ENCODE measurements around the gene CD276. TPM values are rescaled to one million over a fixed set of nuclear protein-coding genes. Genes with fewer than 3 reads are reported as not detected.

The CD276 gene
- total RNA-seq, 1 donor from 2014 or later = 38.5 TPM

- no peak for DNase-seq (ENCODE audit: low spot score)
These were observed 63.8 kb downstream of the CD276 start for GRCh38 chr15:73747847-73748590.

DNA sequence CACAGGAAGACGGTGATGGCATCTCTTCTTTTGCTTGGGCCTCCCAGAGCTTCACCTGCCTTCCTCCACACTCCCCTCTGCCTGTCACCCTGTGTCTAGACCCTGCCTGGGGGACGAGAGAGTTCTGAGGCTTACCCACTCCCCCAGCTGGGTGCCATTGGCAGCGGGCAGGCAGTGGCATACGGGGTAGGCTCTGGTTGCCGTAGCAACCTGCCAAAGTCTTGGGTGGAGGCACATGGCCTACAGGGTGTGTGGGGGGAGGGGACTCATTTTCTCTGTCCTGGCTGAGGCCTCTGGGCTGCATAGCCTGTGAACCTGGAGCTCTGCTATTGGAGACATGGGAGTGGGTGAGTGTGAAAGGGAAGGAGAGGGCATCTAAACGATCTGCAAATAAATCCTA is 64.5 kb downstream of the CD276 start:
- DNase-seq (ENCODE audit: low spot score) = no peak

- no peak for DNase-seq (ENCODE audit: low spot score)
These were observed 65.3 kb downstream of the CD276 start for GRCh38 chr15:73749533-73749932.

DNA sequence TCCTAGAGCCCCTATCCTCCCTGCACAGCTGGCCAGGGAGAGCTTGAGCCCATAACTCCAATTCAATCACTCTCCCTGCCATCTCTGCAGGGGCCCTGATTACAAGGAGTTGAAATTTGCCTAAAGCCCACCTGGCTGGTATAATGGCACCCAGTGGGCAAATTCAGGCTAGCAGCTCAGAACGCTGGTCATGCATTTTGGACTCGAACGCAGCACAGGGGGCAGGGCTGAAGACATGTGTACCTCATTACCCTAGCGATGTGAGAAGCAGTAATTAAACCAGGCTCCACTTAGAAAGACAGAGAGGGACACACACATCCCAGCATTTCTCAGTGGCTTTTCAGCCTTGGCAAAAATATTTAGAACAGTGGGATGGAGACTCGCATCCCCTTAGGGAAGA is 65.8 kb downstream of the CD276 start:
- DNase-seq (ENCODE audit: low spot score) = no peak

- DNase-seq (ENCODE audit: low spot score) = no peak
These were observed 66.3 kb downstream of the CD276 start for GRCh38 chr15:73750438-73750837.

DNA sequence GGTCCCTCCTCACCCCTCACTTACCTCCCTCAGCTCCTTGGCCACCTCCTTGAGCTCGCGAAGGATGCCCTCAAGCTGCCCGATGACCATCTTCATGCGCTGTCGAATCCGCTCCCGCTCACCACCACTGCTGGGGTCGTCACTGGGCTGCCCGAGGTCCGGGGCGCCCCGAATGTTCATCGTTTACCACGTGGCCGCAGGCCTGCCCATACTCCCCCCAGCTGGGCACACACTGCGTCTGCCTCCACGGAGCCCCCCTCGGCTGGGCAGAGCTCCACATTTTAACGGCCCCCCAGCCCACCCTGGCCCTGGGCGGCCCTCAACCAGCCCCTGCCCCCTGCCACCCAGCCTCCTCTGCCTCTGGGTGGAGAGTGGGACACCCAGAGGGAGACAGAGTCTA is 66.8 kb downstream of the CD276 start:
- no peak for DNase-seq (ENCODE audit: low spot score)

- DNase-seq (ENCODE audit: low spot score) = no peak
These were observed 67.3 kb downstream of the CD276 start for GRCh38 chr15:73751511-73751898.

DNA sequence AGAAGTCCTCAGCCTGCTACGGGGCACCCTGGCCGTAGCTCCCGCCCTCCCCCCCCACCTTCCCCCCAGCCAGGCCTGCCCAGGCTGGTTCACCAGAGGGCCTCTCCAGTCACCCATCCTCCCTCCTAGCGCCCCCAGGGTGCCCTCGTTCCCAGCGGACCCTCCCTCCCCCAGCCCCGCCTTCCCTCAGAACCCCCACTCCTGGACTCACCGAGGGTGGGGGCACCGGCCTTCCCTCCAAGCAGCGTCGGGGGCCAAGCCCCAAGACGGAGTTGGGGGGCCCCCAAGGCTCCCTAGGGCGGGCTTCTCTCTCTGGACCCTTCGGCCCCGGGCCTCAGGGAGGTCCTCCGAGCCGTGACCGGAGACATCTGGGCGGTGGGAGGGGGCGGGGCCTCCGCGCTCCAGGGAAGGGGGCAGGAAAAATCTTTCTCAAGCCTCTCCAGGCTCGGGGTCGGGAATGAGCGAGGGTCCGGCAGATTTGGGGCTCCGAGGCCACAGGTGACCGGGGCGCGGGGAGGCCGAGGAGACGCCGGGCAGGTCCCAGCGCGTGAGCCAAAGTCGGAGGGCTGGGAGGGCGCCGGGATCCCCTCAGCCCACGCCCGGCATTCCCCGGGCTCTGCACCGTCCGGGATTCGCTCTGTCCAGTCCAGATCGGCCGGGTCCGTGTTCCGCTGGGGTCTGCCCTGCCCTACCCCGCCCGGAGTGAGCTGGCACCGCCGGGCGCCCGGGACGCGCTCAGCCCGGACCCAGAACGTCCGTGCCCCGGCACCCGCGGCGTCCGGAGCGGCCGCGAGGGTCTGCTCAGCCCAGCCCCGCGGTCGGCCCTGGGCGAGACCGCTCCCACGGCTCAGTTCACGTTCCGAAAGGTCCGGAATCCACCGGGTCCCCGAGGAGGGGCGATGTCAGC is 68.0 kb downstream of the CD276 start:
- DNase-seq (ENCODE audit: low spot score) = peak; percentile 16

DNA sequence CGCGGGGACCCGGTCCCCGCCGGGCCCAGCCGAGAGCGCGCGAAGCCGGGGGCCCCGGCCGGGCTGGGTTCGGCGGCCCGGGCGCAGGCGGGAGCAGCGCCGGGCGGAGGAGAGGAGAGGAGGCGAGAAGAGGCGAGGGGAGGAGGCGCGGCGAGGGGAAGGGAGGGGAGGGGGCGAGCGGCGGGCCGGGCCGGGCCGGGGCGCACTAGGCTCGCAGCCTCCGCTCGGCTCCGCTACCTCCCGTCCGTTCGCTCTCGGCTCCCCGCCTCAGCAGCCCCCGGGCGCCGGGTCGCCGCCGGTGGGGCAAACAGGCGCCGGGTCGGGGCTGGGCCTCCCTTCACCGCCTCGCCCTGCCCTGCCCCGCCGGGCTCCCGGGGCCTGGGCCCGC is 68.6 kb downstream of the CD276 start:
- no peak for DNase-seq (ENCODE audit: low spot score)

- peak; percentile 65 for DNase-seq (ENCODE audit: low spot score)
These were observed 69.3 kb downstream of the CD276 start, which contains the start of gene INSYN1 for GRCh38 chr15:73753250-73754130. Gene INSYN1 (minus strand): TSS chr15:73753351. CDS start chr15:73751130, 2,221 bp downstream.

GRCh38 chr15:73754461-73754860 is 70.3 kb downstream of the CD276 start:
- DNase-seq (ENCODE audit: low spot score) = no peak

GRCh38 chr15:73755481-73755880 is 71.3 kb downstream of the CD276 start:
- no peak for DNase-seq (ENCODE audit: low spot score)

GRCh38 chr15:73755946-73756345 is 71.8 kb downstream of the CD276 start:
- DNase-seq (ENCODE audit: low spot score) = no peak

DNA sequence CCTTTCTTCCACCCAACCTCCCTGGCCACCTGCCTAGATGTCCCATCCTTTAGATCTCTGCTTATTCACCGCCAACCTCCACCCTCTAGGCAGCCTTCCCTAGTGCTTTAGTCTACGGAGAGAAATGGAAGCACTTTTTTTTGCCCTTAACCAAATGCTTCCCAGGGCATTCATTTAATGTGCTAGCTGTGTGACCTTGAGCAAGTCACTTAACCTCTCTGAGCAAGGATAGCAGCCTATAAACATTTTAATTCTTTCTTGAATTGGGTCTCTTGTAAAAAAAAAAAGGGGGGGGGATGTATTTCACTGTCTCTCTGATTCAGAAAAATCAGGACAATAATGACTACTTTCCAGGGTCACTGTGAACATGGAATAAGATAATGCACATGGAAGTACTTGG is 72.2 kb downstream of the CD276 start:
- DNase-seq (ENCODE audit: low spot score) = no peak

DNA sequence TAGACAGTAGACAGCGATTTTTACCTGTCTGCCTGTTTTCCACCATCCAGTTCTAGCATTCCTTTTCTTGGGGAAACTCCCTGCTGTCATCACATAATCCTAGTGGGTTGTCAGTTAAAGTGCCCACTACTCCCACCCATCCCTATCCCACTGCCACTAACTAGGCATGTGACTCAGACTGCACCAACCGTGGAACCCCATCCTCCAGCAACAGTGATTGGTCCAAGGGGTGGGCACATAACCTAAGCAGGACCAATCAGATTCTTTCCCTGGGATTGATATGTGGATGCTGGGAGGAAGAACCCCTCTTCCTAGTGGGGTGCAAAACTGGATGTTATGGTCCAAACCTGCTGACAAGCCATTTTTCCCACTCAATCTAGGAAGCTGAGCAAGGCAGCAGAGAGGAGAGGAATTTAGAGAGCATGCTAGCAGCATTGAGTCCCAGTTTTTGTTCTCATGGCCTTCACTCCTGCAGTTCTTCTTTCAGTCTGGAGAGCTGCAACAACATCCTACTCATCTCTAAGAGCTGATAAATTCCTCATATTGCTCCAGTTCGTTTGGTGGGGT is 72.8 kb downstream of the CD276 start:
- no peak for DNase-seq (ENCODE audit: low spot score)

DNA sequence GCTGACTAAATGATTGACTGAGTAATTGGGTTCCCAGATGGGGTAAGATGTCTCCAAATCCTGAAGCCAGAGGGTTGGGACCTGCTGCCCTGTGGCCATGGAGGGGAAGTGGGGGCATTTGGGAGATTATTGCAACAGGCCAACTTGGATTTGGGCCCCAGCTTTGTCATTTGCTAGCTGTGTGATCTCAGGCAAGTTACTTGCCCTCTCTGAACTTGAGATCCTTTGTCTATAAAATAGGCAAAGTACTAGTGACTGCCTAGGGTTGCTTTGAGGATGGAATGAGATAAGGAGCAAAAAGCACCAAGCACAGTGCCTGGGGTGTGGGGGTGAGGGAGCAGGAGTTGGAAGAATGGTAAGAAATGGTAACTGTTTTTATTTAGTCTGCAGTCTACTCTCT is 73.4 kb downstream of the CD276 start:
- DNase-seq (ENCODE audit: low spot score) = no peak

- no peak for DNase-seq (ENCODE audit: low spot score)
These were observed 74.3 kb downstream of the CD276 start for GRCh38 chr15:73758461-73758860.

DNA sequence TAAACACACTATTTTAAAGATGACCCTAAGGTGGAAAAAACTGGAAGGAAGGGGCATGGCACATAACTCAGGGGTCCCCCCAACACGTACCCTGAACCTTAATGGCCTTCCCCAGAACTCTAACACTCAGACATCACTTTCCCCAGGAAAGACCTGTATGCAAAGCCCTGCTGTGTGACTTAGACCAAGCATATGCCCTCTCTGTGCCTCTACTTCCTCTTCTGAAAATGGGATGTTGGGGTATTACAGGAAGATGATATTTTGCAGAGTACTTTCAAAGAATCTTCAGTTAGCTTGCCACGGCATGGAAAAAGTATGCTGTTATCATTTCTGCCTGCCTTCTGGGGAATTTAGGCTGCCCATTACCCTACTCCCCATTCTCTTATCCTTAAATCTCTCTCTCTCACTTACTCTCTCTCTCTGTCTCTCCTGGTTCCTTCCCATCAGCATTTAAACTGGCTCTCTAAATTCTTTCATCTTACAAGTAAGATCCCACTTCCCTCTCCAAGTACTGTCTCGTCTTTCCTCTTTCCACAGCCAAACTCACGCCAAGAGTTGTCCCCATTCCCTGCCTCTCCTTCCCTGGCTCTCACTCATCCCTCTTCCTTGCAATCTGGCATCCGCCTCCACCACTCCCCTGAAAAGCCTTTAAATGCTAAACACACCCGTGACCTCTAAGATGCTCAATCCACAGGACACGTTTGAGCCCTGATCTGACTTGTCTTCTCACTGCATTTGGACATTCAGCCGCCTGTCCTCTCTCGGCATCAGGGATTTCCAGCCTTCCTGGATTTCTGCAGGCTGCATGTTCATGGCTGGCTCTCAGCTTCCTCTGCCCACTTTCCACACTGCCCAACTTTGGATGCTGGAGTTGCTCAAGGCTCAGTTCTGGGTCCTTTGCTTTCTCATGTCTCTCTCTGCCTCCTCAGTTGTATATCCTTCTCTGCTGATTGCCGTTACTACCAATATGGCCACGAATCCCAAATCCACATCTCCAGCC is 76.4 kb downstream of the CD276 start:
- peak; percentile 77 for DNase-seq (ENCODE audit: low spot score)

GRCh38 chr15:73763931-73764330 is 79.7 kb downstream of the CD276 start:
- peak; percentile 33 for DNase-seq (ENCODE audit: low spot score)

Data from umbilical cord (tissue), 2 donors.